ENCODE data around the gene RAMP2.
A peak's percentile ranks its signal among the peaks of the same experiment; 100 is the strongest.
"Not testable (repeated sequence)": the region's sequence is repeated elsewhere in the genome, so short reads cannot be mapped to it uniquely, and the experiment has no call there.

RAMP2 gene

GRCh38 chr17:42760652-42761581 lies at the start of gene RAMP2:
RAMP2 (plus strand) TSS chr17:42761227; CDS start chr17:42761262, 35 bp downstream.
- DNase-seq (ENCODE audit: low spot score) = peak; percentile 36

GRCh38 chr17:42720996-42721583 lies 39.9 kb upstream of the RAMP2 start:
- DNase-seq (ENCODE audit: low spot score) = peak; percentile 58

- no peak for DNase-seq (ENCODE audit: low spot score)
Observed at GRCh38 chr17:42723636-42724035, 37.4 kb upstream of the RAMP2 start.

- DNase-seq (ENCODE audit: low spot score) = no peak
Observed at GRCh38 chr17:42725143-42725542, 35.9 kb upstream of the RAMP2 start.

GRCh38 chr17:42740699-42741098 lies 20.3 kb upstream of the RAMP2 start:
- DNase-seq (ENCODE audit: low spot score) = no peak

- not testable (repeated sequence) for DNase-seq (ENCODE audit: low spot score)
Observed at GRCh38 chr17:42742916-42743315, 18.1 kb upstream of the RAMP2 start.

- peak; percentile 22 for DNase-seq (ENCODE audit: low spot score)
Observed at GRCh38 chr17:42743595-42744282, 17.3 kb upstream of the RAMP2 start.

GRCh38 chr17:42744283-42744805 lies 16.7 kb upstream of the RAMP2 start:
- peak; percentile 72 for DNase-seq (ENCODE audit: low spot score)

- DNase-seq (ENCODE audit: low spot score) = peak; percentile 100
Observed at GRCh38 chr17:42744806-42745617, 16.0 kb upstream of the RAMP2 start, which contains the start of gene EZH1. EZH1 (minus strand) TSS chr17:42745040; CDS start chr17:42728941, 16,099 bp downstream.

GRCh38 chr17:42748202-42748907 lies 12.7 kb upstream of the RAMP2 start:
- no peak for DNase-seq (ENCODE audit: low spot score)

- no peak for DNase-seq (ENCODE audit: low spot score)
Observed at GRCh38 chr17:42748908-42749798, 11.9 kb upstream of the RAMP2 start.

- DNase-seq (ENCODE audit: low spot score) = no peak
Observed at GRCh38 chr17:42750739-42751344, 10.2 kb upstream of the RAMP2 start.

- no peak for DNase-seq (ENCODE audit: low spot score)
Observed at GRCh38 chr17:42751628-42752027, 9.4 kb upstream of the RAMP2 start.

- DNase-seq (ENCODE audit: low spot score) = no peak
Observed at GRCh38 chr17:42754782-42755181, 6.2 kb upstream of the RAMP2 start.

GRCh38 chr17:42759982-42760651 lies 910 bp upstream of the RAMP2 start:
- no peak for DNase-seq (ENCODE audit: low spot score)

- DNase-seq (ENCODE audit: low spot score) = no peak
Observed at GRCh38 chr17:42761638-42762037, 611 bp downstream of the RAMP2 start.

GRCh38 chr17:42766124-42766523 lies 5.1 kb downstream of the RAMP2 start:
- no peak for DNase-seq (ENCODE audit: low spot score)

- DNase-seq (ENCODE audit: low spot score) = no peak
Observed at GRCh38 chr17:42767512-42767911, 6.5 kb downstream of the RAMP2 start.

GRCh38 chr17:42768006-42768405 lies 7.0 kb downstream of the RAMP2 start:
- DNase-seq (ENCODE audit: low spot score) = not testable (repeated sequence)

All from hepatic stellate cell (primary cell).